Kidney (tissue), 14 donors: ENCODE results near the gene ELAVL2. TPM values are rescaled to one million over a fixed set of nuclear protein-coding genes. Genes with fewer than 3 reads are reported as not detected.

Source experiments
- DNase-seq, 5 donors: peaks; one replicate each; pipeline ENCODE4 v3.0.0-alpha.2; 2013 to 2020
- FAIRE-seq: peaks from 2 replicates; lab custom pipeline; 2012; peaks lifted over from hg19 to GRCh38; lab: Jason Lieb, UNC
- H3K27ac ChIP-seq, 2 donors: one replicate each; pipeline ENCODE4 v1.7.0; 2013; ENCODE audit warnings: low read depth in 2 of 2, low read length in 2 of 2, inconsistent platforms in 1 of 2
- H3K27me3 ChIP-seq: one replicate; pipeline ENCODE4 v1.7.1; 2013; ENCODE audit warnings: low read length, inconsistent platforms; ENCODE audit not compliant: control insufficient read depth, insufficient read depth
- H3K36me3 ChIP-seq, 3 donors: one replicate each; pipeline versions ENCODE4 v1.7.0 to v1.7.1; 2013; ENCODE audit warnings: low read length in 3 of 3, control low read depth in 1 of 3, inconsistent platforms in 1 of 3; ENCODE audit not compliant: insufficient read depth in 3 of 3, control insufficient read depth in 2 of 3
- H3K4me1 ChIP-seq, 3 donors: one replicate each; pipeline versions ENCODE4 v1.7.0 to v1.7.1; 2013; ENCODE audit warnings: low read length in 3 of 3, inconsistent platforms in 1 of 3, low read depth in 1 of 3; ENCODE audit not compliant: control insufficient read depth in 2 of 3, insufficient read depth in 2 of 3
- H3K4me3 ChIP-seq, 3 donors: one replicate each; pipeline versions ENCODE4 v1.7.0 to v1.8.1; 2013; ENCODE audit warnings: low read length in 3 of 3, control low read depth in 1 of 3, inconsistent platforms in 1 of 3
- H3K9ac ChIP-seq, 3 donors: one replicate each; pipeline versions ENCODE4 v1.7.0 to v1.7.1; 2013; ENCODE audit warnings: low read length in 3 of 3, control low read depth in 1 of 3, inconsistent platforms in 1 of 3
- H3K9me3 ChIP-seq, 3 donors: one replicate each; pipeline versions ENCODE4 v1.7.0 to v1.7.1; 2013; ENCODE audit warnings: low read length in 3 of 3, control low read depth in 1 of 3, inconsistent platforms in 1 of 3; ENCODE audit not compliant: control insufficient read depth in 2 of 3, insufficient read depth in 1 of 3
- CTCF ChIP-seq: IDR thresholded peaks from 3 replicates; pipeline ENCODE4 v1.5.1; 2012; ENCODE audit warnings: mild to moderate bottlenecking, moderate library complexity, borderline replicate concordance; ENCODE audit not compliant: insufficient read depth; ENCODE audit errors: extremely low read depth
- intact Hi-C: fragments of 100-400 bp; cut with DNase I; formaldehyde crosslinking; loops from one replicate; pipeline ENCODE4 v1.11.1; 2022
- polyA plus RNA-seq: library from polyadenylated mRNA; stranded (reverse); fragments of 350-450 nt; fragmentation: Illumina TruSeq; extraction: RNeasy Lipid Tissue Mini Kit (QIAGEN cat#74804); gene quantifications from one replicate; pipeline ENCODE4 v1.2.3, GENCODE V29; 2014; ENCODE audit warnings: low read depth, low replicate concordance; ENCODE audit not compliant: insufficient read depth
- total RNA-seq: library from RNA; stranded (reverse); fragmentation: NEBNext Ultra II Directional; extraction: Animal tissue kit (Norgen Biotek cat#: 25700); gene quantifications from one replicate; pipeline ENCODE4 v1.2.1, GENCODE V29; 2021
- donor health status: control.
- donor health status: control.
- donor health status: control.
- donor health status: control.
- donor health status: control.
- donor health status: DM: yes; HTN: yes; CAD: no.
- donor health status: Normal renal cell carcinoma (clear cell type).

ELAVL2 gene
- total and polyA plus RNA-seq, 2 donors from 2014 or later, result 0.19 to 0.35 TPM

GRCh38 chr9:23825700-23826099 lies 340 bp downstream of the ELAVL2 start:
- H3K27ac ChIP-seq, result no peak overlapping the region
- FAIRE-seq, result no peak
- TF ChIP-seq CTCF, result no peak
- H3K4me1 ChIP-seq, result peaks cover 0 to 4% (median 2%) of the 10 kb centered on the region in 3 donors
- peaks cover 0 to 5% (median 0%) of the 10 kb centered on the region in 3 donors for H3K9me3 ChIP-seq
- H3K36me3 ChIP-seq, result no peaks in the 10 kb centered on the region
- H3K9ac ChIP-seq, result peak overlapping the region in 1 of 3 donors; percentile 84
- H3K4me3 ChIP-seq, result peak overlapping the region; percentile 50 to 78 (median 61)
- intact Hi-C loops, result no loop called here
- peaks cover 34% of the 10 kb centered on the region for H3K27me3 ChIP-seq
- no peak for DNase-seq

DNA sequence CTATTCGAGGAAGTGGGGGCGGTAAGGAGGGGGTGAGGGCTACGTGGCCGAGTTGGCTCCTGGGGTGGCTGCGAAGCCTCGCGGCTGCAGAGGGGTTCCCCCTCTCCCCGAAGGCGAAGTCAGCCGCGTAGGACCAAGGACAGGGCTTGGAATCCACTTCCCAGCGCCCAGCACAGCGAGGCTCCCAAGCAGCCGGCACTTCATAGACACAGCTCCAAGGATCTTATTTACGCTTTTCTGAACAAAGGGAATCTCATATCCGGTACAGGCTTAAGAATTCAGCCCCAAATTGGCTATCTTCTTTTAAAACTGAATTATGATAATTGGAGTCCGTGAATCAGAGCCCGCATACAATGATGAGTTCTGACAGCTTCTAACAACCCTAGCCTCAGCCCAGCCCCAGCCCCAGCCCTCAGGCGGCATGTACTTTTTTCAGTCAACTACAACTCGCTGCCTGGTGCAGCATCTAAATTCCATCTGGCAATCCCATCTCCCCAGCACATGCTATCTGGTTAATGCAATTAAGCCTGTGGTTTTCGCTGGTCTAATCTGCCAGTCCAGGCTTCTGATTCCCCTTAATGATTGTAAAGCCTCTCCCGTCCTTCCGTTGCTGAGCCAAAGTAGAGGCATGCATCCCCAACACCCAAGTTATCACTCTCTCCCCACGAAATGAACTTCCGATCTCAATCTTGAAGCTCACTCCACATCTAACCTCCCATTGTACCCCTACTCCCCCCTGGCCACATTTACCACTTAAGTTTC lies 1.0 kb downstream of the ELAVL2 start:
- no peak overlapping the region for H3K27ac ChIP-seq
- H3K9me3 ChIP-seq, result peaks cover 0 to 5% (median 0%) of the 10 kb centered on the region in 3 donors
- peak overlapping the region; percentile 50 to 78 (median 61) for H3K4me3 ChIP-seq
- TF ChIP-seq CTCF, result no peak
- FAIRE-seq (no peak), DNase-seq (peak; percentile 61 to 80 (median 66))
- peaks cover 30% of the 10 kb centered on the region for H3K27me3 ChIP-seq
- intact Hi-C loops, result no loop called here
- peaks cover 0 to 4% (median 2%) of the 10 kb centered on the region in 3 donors for H3K4me1 ChIP-seq
- no peaks in the 10 kb centered on the region for H3K36me3 ChIP-seq
- H3K9ac ChIP-seq, result peak overlapping the region in 1 of 3 donors; percentile 84

DNA sequence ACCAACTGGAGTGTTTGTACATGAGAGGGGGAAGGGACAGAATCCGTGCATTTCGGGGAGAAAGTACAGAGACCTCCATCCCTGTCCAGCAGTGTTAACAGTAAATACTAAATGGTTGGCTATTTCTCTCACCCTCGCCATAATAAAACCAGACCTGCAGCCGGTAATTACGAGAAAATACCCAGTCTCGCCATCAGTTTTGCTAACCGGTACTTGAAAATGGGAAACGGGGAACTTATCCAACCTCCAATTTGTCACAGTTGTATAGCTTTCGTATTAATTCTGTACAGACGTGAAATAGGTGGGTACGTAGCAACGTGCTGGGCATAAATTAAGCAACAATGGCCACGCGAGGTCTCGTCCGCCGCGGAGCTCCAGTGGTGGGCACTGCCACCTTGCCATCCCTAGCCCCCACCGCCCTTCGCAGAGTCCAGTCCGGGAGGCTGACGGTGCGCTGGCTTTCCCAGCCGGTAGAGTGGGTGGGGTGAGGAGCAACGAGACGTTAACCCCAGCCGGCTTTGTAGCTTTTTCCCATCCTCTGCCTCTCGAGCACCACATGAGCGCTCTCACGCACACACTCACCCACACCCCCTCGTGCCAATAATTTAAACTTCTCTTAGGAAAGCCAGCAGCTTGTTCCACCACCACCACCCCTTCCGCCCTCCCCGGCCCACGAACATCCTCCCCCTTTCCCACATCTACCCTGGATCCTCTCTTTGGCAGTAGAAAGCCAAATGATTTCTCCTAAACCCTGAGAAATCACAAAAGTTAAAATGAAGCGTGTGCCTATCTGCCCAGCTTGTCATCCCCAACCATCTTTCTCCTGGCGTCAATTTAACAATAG lies 1.8 kb downstream of the ELAVL2 start:
- Histone ChIP-seq H3K4me3 (no peak overlapping the region), H3K27me3 (peaks cover 33% of the 10 kb centered on the region), H3K4me1 (peaks cover 0 to 4% (median 2%) of the 10 kb centered on the region in 3 donors), H3K27ac (no peak overlapping the region), H3K9ac (no peak overlapping the region), H3K9me3 (peaks cover 0 to 5% (median 0%) of the 10 kb centered on the region in 3 donors), H3K36me3 (no peaks in the 10 kb centered on the region)
- no peak for TF ChIP-seq CTCF
- FAIRE-seq (no peak), DNase-seq (peak in 2 of 5 donors; percentile 5 to 53)
- intact Hi-C loops, result no loop called here
